ENCODE measurements around the gene CCL11.

Gene CCL11

DNA sequence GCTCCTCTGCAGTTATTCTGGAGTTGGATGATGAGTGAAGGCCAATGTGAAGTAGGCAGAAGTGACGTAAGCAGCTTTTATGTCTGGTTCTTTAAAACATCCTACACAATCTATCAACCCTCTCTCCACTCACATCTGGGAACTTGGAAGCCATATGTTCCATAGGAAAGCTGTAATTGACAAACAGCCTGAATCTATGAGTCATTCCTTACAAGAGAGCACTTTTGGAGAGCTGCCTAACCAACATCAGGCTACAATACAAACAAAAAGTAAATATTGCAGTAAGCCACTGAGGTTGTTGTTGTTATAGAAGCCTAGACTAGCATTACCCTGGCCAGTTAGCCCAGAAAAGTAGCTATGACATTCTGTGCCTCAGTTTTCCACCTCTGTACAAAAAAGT, 9.7 kb upstream of the CCL11 start:
- no peak overlapping the region for H3K4me3 ChIP-seq (ENCODE audit: low read depth, low read length)
- no peak for TF ChIP-seq CTCF (IDR thresholded peaks at IDR 0.05; ENCODE audit: borderline replicate concordance, insufficient read depth, low read depth, low read length)

DNA sequence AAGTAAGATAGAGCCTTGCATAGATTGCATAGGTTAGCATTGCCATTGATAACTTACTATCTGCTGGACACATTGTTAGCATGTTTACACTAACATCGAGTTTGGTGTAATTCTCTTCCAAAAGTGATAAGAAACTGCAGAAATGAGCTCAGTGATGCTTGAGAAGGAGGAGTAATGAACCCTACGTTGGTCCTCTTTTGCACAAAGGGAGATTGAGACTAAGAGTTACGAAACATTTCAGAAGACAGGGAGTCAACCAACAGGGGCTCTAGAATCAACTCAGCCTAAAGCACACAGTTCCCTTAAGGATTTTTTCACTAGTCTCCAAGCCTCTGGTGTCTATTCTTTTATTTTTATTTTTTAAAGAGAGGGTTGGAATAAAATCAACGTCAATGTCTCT, 8.7 kb upstream of the CCL11 start:
- no peak for TF ChIP-seq CTCF (IDR thresholded peaks at IDR 0.05; ENCODE audit: borderline replicate concordance, insufficient read depth, low read depth, low read length)
- no peak overlapping the region for H3K4me3 ChIP-seq (ENCODE audit: low read depth, low read length)

- no peak for TF ChIP-seq CTCF (IDR thresholded peaks at IDR 0.05; ENCODE audit: borderline replicate concordance, insufficient read depth, low read depth, low read length)
- H3K4me3 ChIP-seq (ENCODE audit: low read depth, low read length): no peak overlapping the region
Measured at GRCh38 chr17:34283571-34283970, 2.0 kb upstream of the CCL11 start.

- H3K4me3 ChIP-seq (ENCODE audit: low read depth, low read length): no peak overlapping the region
- TF ChIP-seq CTCF (IDR thresholded peaks at IDR 0.05; ENCODE audit: borderline replicate concordance, insufficient read depth, low read depth, low read length): no peak
Measured at GRCh38 chr17:34287875-34288274, 2.3 kb downstream of the CCL11 start.

DNA sequence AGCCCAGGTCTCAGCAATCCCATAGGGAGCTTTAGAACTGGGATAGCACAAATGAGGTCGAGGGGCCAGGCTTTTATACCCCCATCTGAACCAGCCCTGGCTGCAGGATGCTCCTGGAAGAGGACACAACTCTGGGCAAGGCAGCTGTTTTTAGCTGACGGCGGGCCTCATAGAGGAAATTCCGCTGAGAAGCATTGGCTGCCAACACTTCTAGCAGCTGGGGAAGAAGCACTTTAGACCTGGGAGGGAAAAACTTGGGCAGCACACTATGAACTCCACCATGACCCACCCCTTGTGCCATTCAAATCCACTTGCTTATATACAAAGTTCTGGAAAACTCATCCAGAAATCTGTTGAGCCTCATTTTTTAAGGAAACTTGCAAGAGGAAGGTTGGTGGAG, 5.0 kb downstream of the CCL11 start:
- H3K4me3 ChIP-seq (ENCODE audit: low read depth, low read length): no peak overlapping the region
- no peak for TF ChIP-seq CTCF (IDR thresholded peaks at IDR 0.05; ENCODE audit: borderline replicate concordance, insufficient read depth, low read depth, low read length)

- H3K4me3 ChIP-seq (ENCODE audit: low read depth, low read length): no peak overlapping the region
- no peak for TF ChIP-seq CTCF (IDR thresholded peaks at IDR 0.05; ENCODE audit: borderline replicate concordance, insufficient read depth, low read depth, low read length)
Measured at GRCh38 chr17:34291721-34292348, 6.3 kb downstream of the CCL11 start.

- no peak for TF ChIP-seq CTCF (IDR thresholded peaks at IDR 0.05; ENCODE audit: borderline replicate concordance, insufficient read depth, low read depth, low read length)
Measured at GRCh38 chr17:34299027-34299426, 13.5 kb downstream of the CCL11 start.

More at GRCh38 chr17:34299027-34299426, 13.5 kb downstream of the CCL11 start:
- no peak overlapping the region for H3K4me3 ChIP-seq (ENCODE audit: low read depth, low read length)
